ENCODE results near the gene B4GALT2.

- TF ChIP-seq CTCF (IDR thresholded peaks at IDR 0.05; ENCODE audit: low read length) (no peak), EZH2 (optimal IDR thresholded peaks at IDR 0.05; ENCODE audit: low read depth, low read length) (no peak)
These were observed 2.6 kb downstream of the B4GALT2 start for GRCh38 chr1:43981636-43982035.

Measured in MM.1S (cell line).